ENCODE measurements around the gene OBSCN. TPM values are rescaled to one million over a fixed set of nuclear protein-coding genes. Genes with fewer than 3 reads are reported as not detected.
"Not testable (repeated sequence)": the region's sequence is repeated elsewhere in the genome, so short reads cannot be mapped to it uniquely, and the experiment has no call there.

The OBSCN gene
- total RNA-seq, 1 donor from 2014 or later = 7.6 TPM

GRCh38 chr1:228170666-228171065 is 37.2 kb upstream of the OBSCN start:
- H3K36me3 ChIP-seq (ENCODE audit: control insufficient read depth, insufficient read depth, low read length) = peaks cover 7% of the 10 kb centered on the region
- H3K4me3 ChIP-seq (ENCODE audit: low read depth, low read length) = no peak overlapping the region
- TF ChIP-seq, protein P1, sequence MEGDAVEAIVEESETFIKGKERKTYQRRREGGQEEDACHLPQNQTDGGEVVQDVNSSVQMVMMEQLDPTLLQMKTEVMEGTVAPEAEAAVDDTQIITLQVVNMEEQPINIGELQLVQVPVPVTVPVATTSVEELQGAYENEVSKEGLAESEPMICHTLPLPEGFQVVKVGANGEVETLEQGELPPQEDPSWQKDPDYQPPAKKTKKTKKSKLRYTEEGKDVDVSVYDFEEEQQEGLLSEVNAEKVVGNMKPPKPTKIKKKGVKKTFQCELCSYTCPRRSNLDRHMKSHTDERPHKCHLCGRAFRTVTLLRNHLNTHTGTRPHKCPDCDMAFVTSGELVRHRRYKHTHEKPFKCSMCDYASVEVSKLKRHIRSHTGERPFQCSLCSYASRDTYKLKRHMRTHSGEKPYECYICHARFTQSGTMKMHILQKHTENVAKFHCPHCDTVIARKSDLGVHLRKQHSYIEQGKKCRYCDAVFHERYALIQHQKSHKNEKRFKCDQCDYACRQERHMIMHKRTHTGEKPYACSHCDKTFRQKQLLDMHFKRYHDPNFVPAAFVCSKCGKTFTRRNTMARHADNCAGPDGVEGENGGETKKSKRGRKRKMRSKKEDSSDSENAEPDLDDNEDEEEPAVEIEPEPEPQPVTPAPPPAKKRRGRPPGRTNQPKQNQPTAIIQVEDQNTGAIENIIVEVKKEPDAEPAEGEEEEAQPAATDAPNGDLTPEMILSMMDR (IDR thresholded peaks at IDR 0.05; ENCODE audit: insufficient read depth, low read length, severe bottlenecking) = no peak
- DNase-seq (ENCODE audit: low read depth) (no peak), FAIRE-seq (peak; percentile 7)
- H3K27me3 ChIP-seq (ENCODE audit: control insufficient read depth, insufficient read depth, low read length) = no peaks in the 10 kb centered on the region

- DNase-seq (ENCODE audit: low read depth) = no peak
- Histone ChIP-seq H3K4me3 (ENCODE audit: low read depth, low read length) (no peak overlapping the region), H3K36me3 (ENCODE audit: control insufficient read depth, insufficient read depth, low read length) (peaks cover 7% of the 10 kb centered on the region), H3K27me3 (ENCODE audit: control insufficient read depth, insufficient read depth, low read length) (no peaks in the 10 kb centered on the region)
- no peak for FAIRE-seq
- TF ChIP-seq, protein P1 (IDR thresholded peaks at IDR 0.05; ENCODE audit: insufficient read depth, low read length, severe bottlenecking) = no peak
These were observed 36.5 kb upstream of the OBSCN start for GRCh38 chr1:228171221-228171891.

DNA sequence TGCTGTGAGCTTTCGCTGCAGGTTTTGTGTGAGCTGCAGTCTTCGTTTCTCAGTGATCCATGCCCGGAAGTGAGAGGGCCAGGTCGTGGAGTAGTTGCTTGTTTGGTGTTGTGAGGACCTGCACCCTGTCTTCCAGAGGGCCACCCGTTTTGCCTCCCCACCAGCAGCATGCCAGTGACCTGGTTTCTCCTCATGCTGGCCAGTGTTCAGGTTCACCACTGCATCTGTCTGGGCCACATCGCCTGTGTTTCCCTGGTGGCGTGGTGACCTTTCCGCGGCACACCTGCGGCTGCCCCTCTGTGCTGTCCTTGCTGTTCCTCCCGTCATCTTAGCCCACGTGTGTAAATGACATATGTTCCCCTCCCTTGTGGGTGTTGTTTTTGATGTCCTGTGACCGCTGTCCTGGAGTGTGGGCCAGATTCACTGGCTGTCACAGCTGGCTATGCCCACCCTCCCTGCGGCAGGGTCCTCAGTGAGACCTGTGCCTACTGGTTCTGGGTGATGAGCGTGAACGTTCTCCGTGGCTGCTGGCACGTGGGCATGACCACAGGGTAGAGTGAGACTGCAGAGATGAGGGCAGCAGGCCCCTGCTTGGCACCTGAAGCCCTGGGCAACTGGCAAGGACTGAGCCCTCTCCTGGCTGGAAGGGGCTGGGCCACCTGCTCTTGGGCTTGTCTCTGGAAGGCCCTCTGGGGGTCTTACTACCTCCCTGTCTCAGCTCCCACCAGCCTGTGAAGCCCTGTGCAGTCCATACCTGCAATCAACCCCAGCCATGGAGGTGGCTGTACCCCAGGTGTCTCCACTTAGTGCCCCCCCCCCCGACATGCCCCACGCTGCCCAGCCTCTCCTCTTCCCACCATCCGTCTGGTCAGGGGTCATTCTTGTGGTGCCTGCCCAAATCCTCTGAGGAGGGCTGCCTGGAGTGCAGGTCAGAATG is 35.0 kb upstream of the OBSCN start:
- DNase-seq (ENCODE audit: low read depth) (no peak), FAIRE-seq (no peak)
- H3K36me3 ChIP-seq (ENCODE audit: control insufficient read depth, insufficient read depth, low read length) = peaks cover 7% of the 10 kb centered on the region
- H3K27me3 ChIP-seq (ENCODE audit: control insufficient read depth, insufficient read depth, low read length) = no peaks in the 10 kb centered on the region
- no peak overlapping the region for H3K4me3 ChIP-seq (ENCODE audit: low read depth, low read length)
- TF ChIP-seq, protein P1 (IDR thresholded peaks at IDR 0.05; ENCODE audit: insufficient read depth, low read length, severe bottlenecking) = no peak

- not testable (repeated sequence) for H3K4me3 ChIP-seq (ENCODE audit: low read depth, low read length); FAIRE-seq; DNase-seq (ENCODE audit: low read depth); H3K27me3 ChIP-seq (ENCODE audit: control insufficient read depth, insufficient read depth, low read length); H3K36me3 ChIP-seq (ENCODE audit: control insufficient read depth, insufficient read depth, low read length)
These were observed 34.0 kb upstream of the OBSCN start for GRCh38 chr1:228173528-228174481.

GRCh38 chr1:228174482-228175315 is 33.1 kb upstream of the OBSCN start:
- no peaks in the 10 kb centered on the region for H3K27me3 ChIP-seq (ENCODE audit: control insufficient read depth, insufficient read depth, low read length)
- no peak overlapping the region for H3K4me3 ChIP-seq (ENCODE audit: low read depth, low read length)
- TF ChIP-seq, protein P1 (IDR thresholded peaks at IDR 0.05; ENCODE audit: insufficient read depth, low read length, severe bottlenecking) = no peak
- peaks cover 7% of the 10 kb centered on the region for H3K36me3 ChIP-seq (ENCODE audit: control insufficient read depth, insufficient read depth, low read length)
- FAIRE-seq (no peak), DNase-seq (ENCODE audit: low read depth) (no peak)
